OCI-LY3 (cell line): ENCODE measurements around the gene GOLPH3L.

Experiments
- H2AFZ ChIP-seq: fragments of 200-600, 300-600 bp; shearing (Covaris generic); 2 replicates; pipeline ENCODE4 v1.6.0; 2014; ENCODE audit warnings: antibody characterized with exemption, low read depth, low read length
- H3K27ac ChIP-seq: fragments of 200-600, 300-600 bp; sonication (generic); 2 replicates; pipeline ENCODE4 v1.5.1; 2014; ENCODE audit warnings: mild to moderate bottlenecking, low read length, moderate library complexity, mixed read lengths
- H3K27me3 ChIP-seq: fragments of 200-600, 300-600 bp; sonication (generic); 2 replicates; pipeline ENCODE4 v1.6.1; 2014; ENCODE audit warnings: low read depth, low read length, mixed read lengths
- H3K36me3 ChIP-seq: fragments of 200-600, 300-600 bp; sonication (generic); replicated peaks from 2 replicates; pipeline ENCODE3; 2014; ENCODE audit warnings: low read depth, low read length, mixed read lengths
- H3K4me1 ChIP-seq: fragments of 300-600, 200-600 bp; sonication (generic); 2 replicates; pipeline ENCODE4 v1.6.1; 2014; ENCODE audit warnings: low read length, mixed read lengths
- H3K4me2 ChIP-seq: fragments of 200-600, 300-600 bp; sonication (generic); 2 replicates; pipeline ENCODE4 v1.6.1; 2014; ENCODE audit warnings: low read length, mixed read lengths
- H3K4me3 ChIP-seq: fragments of 300-600, 200-600 bp; sonication (generic); 2 replicates; pipeline ENCODE4 v1.5.1; 2014; ENCODE audit warnings: antibody characterized with exemption, mild to moderate bottlenecking, low read length, moderate library complexity
- H3K79me2 ChIP-seq: fragments of 300-600, 200-600 bp; shearing (Covaris generic); 2 replicates; pipeline ENCODE4 v1.6.1; 2014; ENCODE audit warnings: mild to moderate bottlenecking, low read length, mixed read lengths
- H3K9ac ChIP-seq: fragments of 300-600, 200-600 bp; shearing (Covaris generic); 2 replicates; pipeline ENCODE4 v1.6.0; 2014; ENCODE audit warnings: mild to moderate bottlenecking, low read length, moderate library complexity
- H3K9me3 ChIP-seq: fragments of 200-600, 300-600 bp; shearing (Covaris generic); 2 replicates; pipeline ENCODE4 v1.6.1; 2014; ENCODE audit warnings: low read length, mixed read lengths; ENCODE audit not compliant: insufficient read depth
- H4K20me1 ChIP-seq: fragments of 200-600, 300-600 bp; sonication (generic); 2 replicates; pipeline ENCODE4 v1.6.1; 2016; ENCODE audit warnings: low read length, mixed read lengths; ENCODE audit not compliant: insufficient read depth
- EZH2phosphoT487 ChIP-seq: fragments of 200-600 bp; shearing (Covaris generic); IDR thresholded peaks from 2 replicates; pipeline ENCODE4 v1.6.1; 2018; ENCODE audit warnings: antibody characterized with exemption, mixed run types, low read depth
- TF ChIP-seq, protein P1 (sequence below): fragments of 200-600, 300-600 bp; sonication (generic); IDR thresholded peaks from 2 replicates; pipeline ENCODE4 v1.5.1; 2014; ENCODE audit warnings: antibody characterized with exemption, low read length, low read depth

GOLPH3L gene

DNA sequence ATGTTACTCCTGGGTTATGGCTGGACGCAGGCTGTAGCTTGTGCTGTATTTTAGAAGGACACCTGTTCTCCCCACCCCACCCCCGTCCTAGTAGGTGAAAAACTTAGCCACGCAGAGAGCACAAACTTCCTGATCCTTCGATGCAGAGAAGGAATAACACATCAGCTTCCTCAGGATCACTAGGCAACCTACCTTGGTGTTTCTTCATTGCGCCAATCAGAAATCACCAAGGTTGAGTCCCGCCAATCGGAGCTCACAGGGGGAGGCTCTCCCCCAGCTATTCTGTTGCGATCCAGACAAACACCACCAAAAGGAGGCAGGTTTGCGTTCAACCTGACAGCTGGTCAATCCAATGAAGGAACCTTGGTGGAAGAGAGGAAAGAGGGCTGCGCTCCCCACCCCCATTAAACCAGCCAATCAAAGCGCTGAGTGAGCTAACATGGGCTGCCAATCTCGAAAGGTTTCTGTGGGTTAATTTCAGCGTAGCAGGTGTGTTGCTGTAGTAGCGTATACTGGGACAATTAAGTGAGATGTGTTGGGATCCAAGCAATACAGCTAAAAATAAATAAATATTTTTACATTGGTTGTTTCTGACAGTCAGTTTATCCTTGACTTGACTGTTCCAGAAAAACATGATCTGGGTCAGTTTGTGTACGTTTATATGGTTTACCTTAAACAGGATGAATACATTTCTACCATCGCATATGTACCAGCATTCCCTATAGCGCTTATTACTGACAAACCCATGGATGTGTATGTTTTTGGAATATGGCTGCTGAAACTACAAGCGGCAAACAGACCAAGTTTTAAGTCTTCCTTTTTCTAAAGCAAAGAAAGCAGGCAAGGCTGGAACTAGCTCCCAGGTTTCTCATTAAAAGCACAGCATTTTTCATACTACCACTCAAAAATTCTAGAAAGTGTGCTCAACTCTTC, at the start of gene GOLPH3L:
Gene GOLPH3L, minus strand, starts transcription at position 160 of the 933 bp plus-strand sequence. CDS start 2,316 bp downstream, outside the sequence.
- Histone ChIP-seq H2AFZ (peak within 1 kb of the TSS; percentile 79), H3K9me3 (no peaks in the 10 kb centered on the region), H3K27me3 (peaks cover 9% of the 10 kb centered on the region), H3K4me2 (peak within 1 kb of the TSS; percentile 83), H3K9ac (peak within 1 kb of the TSS; percentile 64), H3K79me2 (peaks cover 5% of the 10 kb centered on the region; the same call in 1 of the 2 replicates), H3K4me3 (peak within 1 kb of the TSS; percentile 82), H4K20me1 (no peaks in the 10 kb centered on the region), H3K36me3 (peaks cover 13% of the 10 kb centered on the region), H3K27ac (no peak within 1 kb of the TSS), H3K4me1 (peaks cover 8% of the 10 kb centered on the region)
- TF ChIP-seq, protein P1, sequence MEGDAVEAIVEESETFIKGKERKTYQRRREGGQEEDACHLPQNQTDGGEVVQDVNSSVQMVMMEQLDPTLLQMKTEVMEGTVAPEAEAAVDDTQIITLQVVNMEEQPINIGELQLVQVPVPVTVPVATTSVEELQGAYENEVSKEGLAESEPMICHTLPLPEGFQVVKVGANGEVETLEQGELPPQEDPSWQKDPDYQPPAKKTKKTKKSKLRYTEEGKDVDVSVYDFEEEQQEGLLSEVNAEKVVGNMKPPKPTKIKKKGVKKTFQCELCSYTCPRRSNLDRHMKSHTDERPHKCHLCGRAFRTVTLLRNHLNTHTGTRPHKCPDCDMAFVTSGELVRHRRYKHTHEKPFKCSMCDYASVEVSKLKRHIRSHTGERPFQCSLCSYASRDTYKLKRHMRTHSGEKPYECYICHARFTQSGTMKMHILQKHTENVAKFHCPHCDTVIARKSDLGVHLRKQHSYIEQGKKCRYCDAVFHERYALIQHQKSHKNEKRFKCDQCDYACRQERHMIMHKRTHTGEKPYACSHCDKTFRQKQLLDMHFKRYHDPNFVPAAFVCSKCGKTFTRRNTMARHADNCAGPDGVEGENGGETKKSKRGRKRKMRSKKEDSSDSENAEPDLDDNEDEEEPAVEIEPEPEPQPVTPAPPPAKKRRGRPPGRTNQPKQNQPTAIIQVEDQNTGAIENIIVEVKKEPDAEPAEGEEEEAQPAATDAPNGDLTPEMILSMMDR = no peak
- TF ChIP-seq EZH2phosphoT487 = no peak

DNA sequence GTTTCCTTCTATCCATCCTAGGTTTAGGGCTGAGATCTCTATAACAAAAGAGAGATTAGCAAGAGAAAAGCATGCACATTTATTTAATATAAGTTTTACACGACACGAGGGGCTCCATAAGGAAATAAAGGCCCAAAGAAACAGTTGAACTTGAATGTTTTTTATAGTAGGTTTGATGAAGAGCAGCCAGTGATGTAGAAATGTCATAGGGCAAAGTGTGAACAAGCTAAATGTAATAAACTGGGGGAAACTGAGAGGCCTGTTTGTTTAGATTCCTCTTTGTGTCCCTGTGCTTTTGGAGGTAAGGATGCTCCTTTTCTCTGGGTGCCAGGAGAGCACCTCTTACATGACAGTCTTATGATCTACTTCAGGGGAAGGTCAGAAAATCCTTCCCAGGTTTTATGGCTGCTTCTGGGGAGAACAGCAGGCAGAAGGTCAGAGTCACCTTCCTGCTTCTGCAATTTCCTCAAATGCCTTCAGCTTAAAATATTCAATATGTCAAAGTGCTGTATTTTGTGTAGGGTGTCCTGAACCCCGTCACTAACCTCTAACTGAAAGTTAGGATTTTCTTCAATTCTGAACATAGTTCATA, 33.3 kb upstream of the GOLPH3L start:
- Histone ChIP-seq H4K20me1 (peaks cover 4% of the 10 kb centered on the region; the same call in 1 of the 2 replicates), H3K27me3 (no peaks in the 10 kb centered on the region), H3K4me1 (no peaks in the 10 kb centered on the region), H3K9me3 (no peaks in the 10 kb centered on the region), H3K27ac (no peak overlapping the region), H2AFZ (no peak overlapping the region), H3K79me2 (no peaks in the 10 kb centered on the region), H3K36me3 (peaks cover 38% of the 10 kb centered on the region), H3K4me2 (no peak overlapping the region), H3K9ac (no peak overlapping the region), H3K4me3 (no peak overlapping the region)
- TF ChIP-seq, protein P1 = no peak
- TF ChIP-seq EZH2phosphoT487 = no peak

DNA sequence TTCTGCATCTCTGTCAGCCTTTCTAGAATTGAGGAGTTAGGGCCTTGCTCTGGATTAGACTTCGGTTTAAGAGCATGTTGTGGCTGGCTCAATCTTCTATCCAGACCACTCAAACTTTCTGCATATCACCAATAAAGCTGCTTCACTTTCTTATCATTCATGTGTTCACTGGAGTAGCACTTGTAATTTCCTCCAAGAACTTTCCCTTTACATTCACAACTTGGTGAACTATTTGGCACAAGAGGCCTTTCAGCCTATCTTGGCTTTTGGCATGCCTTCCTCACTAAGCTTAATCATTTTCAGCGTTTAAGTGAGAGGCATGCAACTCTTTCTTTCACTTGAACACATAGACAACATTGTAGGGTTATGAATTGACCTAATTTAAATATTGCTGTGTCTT, 27.4 kb upstream of the GOLPH3L start:
- Histone ChIP-seq H3K9me3 (no peaks in the 10 kb centered on the region), H3K9ac (no peak overlapping the region), H2AFZ (no peak overlapping the region), H4K20me1 (no peaks in the 10 kb centered on the region), H3K36me3 (no peaks in the 10 kb centered on the region), H3K27me3 (no peaks in the 10 kb centered on the region), H3K79me2 (no peaks in the 10 kb centered on the region), H3K4me3 (no peak overlapping the region), H3K4me2 (no peak overlapping the region), H3K27ac (no peak overlapping the region), H3K4me1 (no peaks in the 10 kb centered on the region)
- TF ChIP-seq, protein P1 = no peak
- TF ChIP-seq EZH2phosphoT487 = no peak

DNA sequence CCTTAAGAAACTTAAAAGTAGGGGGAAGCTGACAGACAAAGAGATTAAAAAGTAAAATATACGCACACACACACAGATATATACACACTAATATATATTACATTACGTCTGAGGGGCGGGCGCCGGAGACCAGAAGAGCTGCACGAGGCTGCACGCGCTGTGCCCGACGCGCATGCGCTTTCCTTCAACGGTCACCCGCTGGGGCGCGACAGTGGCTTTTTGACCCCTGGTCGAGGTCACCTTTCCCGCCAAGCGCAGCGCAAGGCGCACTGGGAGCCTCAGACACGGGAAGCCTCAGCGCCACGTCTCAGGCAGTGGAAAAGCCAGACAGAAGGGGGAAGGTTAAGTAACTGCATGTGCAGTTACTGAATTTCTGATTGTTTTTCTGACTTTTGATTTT, 23.7 kb upstream of the GOLPH3L start, which contains the start of gene HORMAD1:
Gene HORMAD1, minus strand, starts transcription at position 193 of the 400 bp plus-strand sequence. CDS start 1,390 bp downstream, outside the sequence.
- no peaks in the 10 kb centered on the region for H3K27me3 ChIP-seq
- TF ChIP-seq, protein P1 = no peak
- TF ChIP-seq EZH2phosphoT487 = no peak
- H3K9ac ChIP-seq = no peak within 1 kb of the TSS
- H3K4me3 ChIP-seq = no peak within 1 kb of the TSS
- no peak within 1 kb of the TSS for H3K4me2 ChIP-seq
- H3K27ac ChIP-seq = no peak within 1 kb of the TSS
- no peaks in the 10 kb centered on the region for H3K79me2 ChIP-seq
- H3K9me3 ChIP-seq = no peaks in the 10 kb centered on the region
- no peaks in the 10 kb centered on the region for H3K4me1 ChIP-seq
- no peaks in the 10 kb centered on the region for H4K20me1 ChIP-seq
- H3K36me3 ChIP-seq = no peaks in the 10 kb centered on the region
- H2AFZ ChIP-seq = no peak within 1 kb of the TSS
